HL-60/S4 treated with phorbol 12-myristate 13-acetate at 8.2 ng/mL for 4 days and 3 days (cell line): Measurements from ENCODE around the gene PTCRA.

ENCODE experiments used
- in situ Hi-C: fragments of 300-500 bp; cut with MboI; formaldehyde crosslinking; loops from 2 replicates; pipeline ENCODE4 v1.15.0; 2022; ENCODE audit warnings: low sequenced_read_pairs

PTCRA gene

GRCh38 chr6:42969431-42969830 is 53.6 kb downstream of the PTCRA start:
- in situ Hi-C loops: no loop called here

DNA sequence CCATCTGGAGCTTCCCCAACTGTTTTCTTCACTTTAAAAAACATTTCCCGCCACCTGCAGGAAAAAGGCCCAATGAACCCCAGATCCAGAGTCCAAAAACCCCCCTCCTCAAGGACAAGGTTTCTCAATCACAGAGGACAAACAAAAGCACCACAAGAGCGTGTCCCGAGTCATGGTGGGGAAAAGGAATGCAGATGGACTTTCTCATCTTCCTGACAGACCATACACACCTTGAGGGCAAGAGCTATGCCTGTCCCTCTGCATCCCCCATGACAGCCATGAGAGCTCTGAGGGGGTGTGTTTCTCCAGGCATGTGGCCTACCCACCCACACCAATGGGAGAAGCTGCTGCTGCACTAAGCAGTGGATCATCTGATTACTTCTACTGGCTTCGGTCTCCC is 54.1 kb downstream of the PTCRA start:
- in situ Hi-C loops: no loop called here

- in situ Hi-C loops: no loop called here
Observed at GRCh38 chr6:42970871-42971612, 55.2 kb downstream of the PTCRA start.

GRCh38 chr6:42971746-42972327 is 56.0 kb downstream of the PTCRA start:
- in situ Hi-C loops: no loop called here

- in situ Hi-C loops: no loop called here
Observed at GRCh38 chr6:42973926-42974325, 58.1 kb downstream of the PTCRA start.

DNA sequence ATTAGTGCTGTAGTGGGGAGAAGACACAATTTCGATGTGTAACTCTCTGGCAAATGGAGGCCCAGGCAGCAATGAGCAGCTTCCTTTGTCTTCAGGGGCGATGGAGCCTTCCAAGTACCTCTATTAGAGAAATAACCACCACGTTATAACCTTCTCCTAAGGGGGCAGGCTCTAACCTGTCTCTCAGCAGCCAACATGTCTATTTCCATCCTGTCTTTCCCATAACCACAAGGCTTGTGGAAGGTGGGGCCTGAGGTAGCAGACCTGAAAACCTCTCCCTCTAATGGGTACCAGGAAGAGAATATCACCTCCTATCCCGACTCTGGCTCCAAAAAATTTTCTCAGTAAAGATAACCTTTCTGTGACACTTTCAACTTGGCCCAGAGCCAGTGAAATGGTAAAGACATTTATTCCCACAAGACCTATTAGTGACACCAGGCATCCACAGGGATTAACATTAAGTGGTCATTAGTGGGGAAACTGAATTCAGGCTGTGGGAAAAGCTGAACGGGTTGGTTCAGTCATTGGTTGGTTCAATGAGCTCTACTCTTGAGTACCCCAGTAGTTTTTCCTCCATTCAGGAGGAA is 59.2 kb downstream of the PTCRA start:
- in situ Hi-C loops: no loop called here
